CD14-positive monocyte (primary cell): ENCODE data around the gene MAML3. TPM values are rescaled to one million over a fixed set of nuclear protein-coding genes. Genes with fewer than 3 reads are reported as not detected.

Experiments used
- DNase-seq, 3 donors: peaks; one replicate each; pipeline ENCODE4 v3.0.0-alpha.2; 2011 to 2022
- H2AFZ ChIP-seq: 2 replicates; pipeline ENCODE4 v1.6.0; 2012; ENCODE audit warnings: mild to moderate bottlenecking, low read depth, low read length, inconsistent platforms; ENCODE audit not compliant: insufficient read depth, poor library complexity, severe bottlenecking
- H3K27ac ChIP-seq, 2 donors: 1 replicate in 1 of 2; 2 replicates in 1 of 2; pipeline ENCODE4 v1.5.1; 2012 to 2013; ENCODE audit warnings: low read length in 2 of 2, control low read depth in 1 of 2, inconsistent platforms in 1 of 2, low read depth in 1 of 2, mild to moderate bottlenecking in 1 of 2
- H3K27me3 ChIP-seq, 2 donors: one replicate each; pipeline versions ENCODE4 v1.6.0 to v1.6.1; 2011 to 2013; ENCODE audit warnings: low read length in 2 of 2; ENCODE audit not compliant: control insufficient read depth in 2 of 2, insufficient read depth in 2 of 2
- H3K36me3 ChIP-seq, 2 donors: replicated peaks in 1 of 2; 1 replicate in 1 of 2; 2 replicates in 1 of 2; pipeline versions ENCODE4 v1.5.1 to v1.6.1; 2012 to 2013; ENCODE audit warnings: low read length in 2 of 2, control low read depth in 1 of 2, inconsistent platforms in 1 of 2, mild to moderate bottlenecking in 1 of 2; ENCODE audit not compliant: insufficient read depth in 2 of 2, control insufficient read depth in 1 of 2
- H3K4me1 ChIP-seq, 2 donors: 1 replicate in 1 of 2; 2 replicates in 1 of 2; pipeline versions ENCODE4 v1.5.1 to v1.6.1; 2012 to 2013; ENCODE audit warnings: low read length in 2 of 2, control low read depth in 1 of 2, inconsistent platforms in 1 of 2, mild to moderate bottlenecking in 1 of 2, moderate library complexity in 1 of 2; ENCODE audit not compliant: insufficient read depth in 2 of 2, control insufficient read depth in 1 of 2
- H3K4me2 ChIP-seq: replicated peaks from 2 replicates; pipeline ENCODE3; 2012; ENCODE audit warnings: low read length, moderate library complexity, mild to moderate bottlenecking; ENCODE audit not compliant: poor library complexity, severe bottlenecking; ENCODE audit errors: extremely low read depth
- H3K4me3 ChIP-seq, 3 experiments: fragments of 200-600 bp in 1 of 3; sonication (generic) in 1 of 3; replicated peaks in 1 of 3; 1 replicate in 2 of 3; 2 replicates in 1 of 3; pipeline ENCODE4 v1.5.1; 2011 to 2013; ENCODE audit warnings: low read length in 3 of 3, mild to moderate bottlenecking in 3 of 3, control low read depth in 2 of 3, low read depth in 2 of 3, inconsistent platforms in 1 of 3, moderate library complexity in 1 of 3
- H3K79me2 ChIP-seq: 2 replicates; pipeline ENCODE4 v1.6.0; 2012; ENCODE audit warnings: mild to moderate bottlenecking, control low read depth, inconsistent platforms, low read length, moderate library complexity; ENCODE audit not compliant: insufficient read depth
- H3K9ac ChIP-seq: 2 replicates; pipeline ENCODE4 v1.6.0; 2017; ENCODE audit warnings: low read length, mild to moderate bottlenecking; ENCODE audit not compliant: insufficient read depth, poor library complexity, severe bottlenecking
- H3K9me3 ChIP-seq, 2 donors: replicated peaks in 1 of 2; 1 replicate in 1 of 2; 2 replicates in 1 of 2; pipeline versions ENCODE4 v1.5.1 to v1.6.1; 2012 to 2013; ENCODE audit warnings: low read length in 2 of 2, control low read depth in 1 of 2; ENCODE audit not compliant: control insufficient read depth in 1 of 2, insufficient read depth in 1 of 2
- H4K20me1 ChIP-seq: 2 replicates; pipeline ENCODE4 v1.6.0; 2012; ENCODE audit warnings: mild to moderate bottlenecking, low read length, control low read depth, moderate library complexity; ENCODE audit not compliant: insufficient read depth
- H3K27ac Mint-ChIP-seq, 7 donors: one replicate each; pipeline ENCODE4 v1.8.0; 2020; ENCODE audit warnings: mild to moderate bottlenecking in 7 of 7, mixed read lengths in 7 of 7, moderate library complexity in 6 of 7, inconsistent platforms in 2 of 7
- H3K27me3 Mint-ChIP-seq, 3 donors: one replicate each; pipeline ENCODE4 v1.8.0; 2021 to 2022; ENCODE audit warnings: low read depth in 3 of 3, mild to moderate bottlenecking in 3 of 3, mixed read lengths in 3 of 3, moderate library complexity in 3 of 3, inconsistent platforms in 1 of 3
- H3K36me3 Mint-ChIP-seq, 2 donors: one replicate each; pipeline ENCODE4 v1.8.0; 2020; ENCODE audit warnings: mixed read lengths in 2 of 2, inconsistent platforms in 1 of 2, mild to moderate bottlenecking in 1 of 2
- H3K4me1 Mint-ChIP-seq: one replicate; pipeline ENCODE4 v1.8.0; 2020; ENCODE audit warnings: mild to moderate bottlenecking, mixed read lengths
- H3K4me3 Mint-ChIP-seq, 2 donors: one replicate each; pipeline ENCODE4 v1.8.0; 2020; ENCODE audit warnings: mild to moderate bottlenecking in 2 of 2, mixed read lengths in 2 of 2, moderate library complexity in 1 of 2
- H3K9me3 Mint-ChIP-seq, 7 donors: one replicate each; pipeline ENCODE4 v1.8.0; 2020 to 2022; ENCODE audit warnings: mixed read lengths in 7 of 7, mild to moderate bottlenecking in 6 of 7, moderate library complexity in 6 of 7, inconsistent platforms in 2 of 7
- CTCF ChIP-seq: fragments of 200-600 bp; IDR thresholded peaks from one replicate; pipeline ENCODE4 v1.8.0; 2022; ENCODE audit warnings: antibody characterized with exemption, mild to moderate bottlenecking
- WGBS: methylation state at CpG from one replicate; pipeline ENCODE4 v1.1.5; 2013; ENCODE audit warnings: missing lambda C conversion rate; ENCODE audit not compliant: insufficient coverage; 5-methylcytosine and 5-hydroxymethylcytosine counted together
- intact Hi-C, 2 donors: fragments of 100-400 bp; cut with micrococcal nuclease; formaldehyde crosslinking; loops; one replicate each; pipeline versions ENCODE4 v1.15.0 to v1.15.1; 2023
- polyA plus RNA-seq, 3 donors: library from polyadenylated mRNA; depleted of rRNA in 1 of 3; unstranded in 2 of 3; stranded (reverse) in 1 of 3; fragments of 300-500 nt in 2 of 3; fragments of >200 nt in 1 of 3; fragmentation: Illumina TruSeq in 2 of 3; gene quantifications; 1 replicate in 2 of 3; 2 replicates in 1 of 3; pipeline ENCODE4 v1.2.3, GENCODE V29; 2012 to 2021

The MAML3 gene
- polyA plus RNA-seq, 3 donors: 1.5 to 6.5 (median 2.3) TPM

DNA sequence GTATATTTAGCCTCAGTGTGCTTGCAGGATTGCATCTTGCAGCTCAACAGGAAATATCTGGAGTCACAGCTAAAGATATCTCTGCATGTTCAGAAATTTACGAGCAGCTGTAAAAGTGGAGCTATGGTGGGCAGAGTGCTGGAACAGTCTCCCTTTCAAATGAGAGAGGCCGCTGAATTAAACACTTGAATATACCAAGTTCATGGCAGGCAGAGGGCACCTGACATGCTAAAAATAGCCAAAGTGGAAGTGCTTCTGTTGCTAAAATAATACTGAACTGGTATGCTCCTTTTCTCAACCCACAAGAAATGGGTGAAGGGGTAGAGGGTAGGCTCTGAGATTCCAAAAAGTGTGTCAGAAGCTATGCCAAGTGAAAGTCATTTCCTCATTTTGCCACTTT lies 390.3 kb downstream of the MAML3 start:
- no CpG with 5 or more reads among the region's 2 CpGs for WGBS
- peaks cover 2 to 4% of the 10 kb centered on the region in 2 donors for H3K36me3 Mint-ChIP-seq
- H2AFZ ChIP-seq: no peak overlapping the region
- no peak overlapping the region for H3K9ac ChIP-seq
- H3K9me3 Mint-ChIP-seq: peaks cover 0 to 2% (median 0%) of the 10 kb centered on the region in 7 donors
- H3K79me2 ChIP-seq: peaks cover 6% of the 10 kb centered on the region
- H3K27ac Mint-ChIP-seq: no peak overlapping the region
- intact Hi-C loops: no loop called here
- H3K4me2 ChIP-seq: peak overlapping the region; percentile 20
- no peaks in the 10 kb centered on the region for H3K27me3 ChIP-seq
- no peaks in the 10 kb centered on the region for H3K36me3 ChIP-seq
- H3K4me1 Mint-ChIP-seq: peaks cover 65% of the 10 kb centered on the region
- no peaks in the 10 kb centered on the region for H3K9me3 ChIP-seq
- peak in 1 of 3 donors; percentile 23 for DNase-seq
- no peak for TF ChIP-seq CTCF
- H4K20me1 ChIP-seq: peaks cover 41% of the 10 kb centered on the region
- no peak overlapping the region for H3K27ac ChIP-seq
- no peak overlapping the region for H3K4me3 ChIP-seq
- H3K4me3 Mint-ChIP-seq: peak overlapping the region in 1 of 2 donors; percentile 39
- peaks cover 52 to 59% of the 10 kb centered on the region in 2 donors for H3K4me1 ChIP-seq
- no peaks in the 10 kb centered on the region for H3K27me3 Mint-ChIP-seq

- H3K79me2 ChIP-seq: peaks cover 6% of the 10 kb centered on the region
- H4K20me1 ChIP-seq: peaks cover 45% of the 10 kb centered on the region
- no peak overlapping the region for H3K9ac ChIP-seq
- H3K27me3 Mint-ChIP-seq: no peaks in the 10 kb centered on the region
- no peak for DNase-seq
- H3K9me3 ChIP-seq: no peaks in the 10 kb centered on the region
- no peaks in the 10 kb centered on the region for H3K36me3 ChIP-seq
- H3K4me1 Mint-ChIP-seq: peaks cover 62% of the 10 kb centered on the region
- peaks cover 52 to 59% of the 10 kb centered on the region in 2 donors for H3K4me1 ChIP-seq
- H3K27me3 ChIP-seq: no peaks in the 10 kb centered on the region
- intact Hi-C loops: no loop called here
- WGBS: 11% methylated on average over 4 of the region's 6 CpGs
- H3K4me3 Mint-ChIP-seq: no peak overlapping the region
- H3K9me3 Mint-ChIP-seq: peaks cover 0 to 2% (median 0%) of the 10 kb centered on the region in 7 donors
- H3K27ac Mint-ChIP-seq: no peak overlapping the region
- no peak overlapping the region for H2AFZ ChIP-seq
- TF ChIP-seq CTCF: no peak
- H3K36me3 Mint-ChIP-seq: peaks cover 2 to 4% of the 10 kb centered on the region in 2 donors
- H3K27ac ChIP-seq: no peak overlapping the region
- H3K4me3 ChIP-seq: no peak overlapping the region
- peak overlapping the region; percentile 20 for H3K4me2 ChIP-seq
Measured at GRCh38 chr4:139763205-139763604, 390.8 kb downstream of the MAML3 start.
